GM23338 (cell line): ENCODE results near the gene GKN1. TPM values are rescaled to one million over a fixed set of nuclear protein-coding genes. Genes with fewer than 3 reads are reported as not detected.

Experiments used
- ATAC-seq: fragments of 200-7000 bp; cut with Tn5 transposase; 3 replicates; pipeline ENCODE4 v1.9.1; 2020
- DNase-seq: peaks from one replicate; pipeline ENCODE4 v3.0.0-alpha.2; 2015; ENCODE audit warnings: low spot score
- H2AFZ ChIP-seq: fragments of 200-600 bp; sonication (generic); 2 replicates; pipeline ENCODE4 v1.8.0; 2016; ENCODE audit warnings: antibody characterized with exemption, mild to moderate bottlenecking, moderate library complexity
- H3F3A ChIP-seq: fragments of 200-600 bp; sonication (generic); replicated peaks from 2 replicates; pipeline ENCODE4 v1.8.0; 2017; ENCODE audit warnings: antibody characterized with exemption, mixed run types, low read depth
- H3K27ac ChIP-seq: fragments of 200-600 bp; sonication (generic); 2 replicates; pipeline ENCODE4 v1.6.1; 2016; ENCODE audit warnings: low read depth
- H3K27me3 ChIP-seq: fragments of 200-600 bp; sonication (generic); 2 replicates; pipeline ENCODE4 v1.8.0; 2016; ENCODE audit warnings: mild to moderate bottlenecking, mixed run types, moderate library complexity; ENCODE audit not compliant: insufficient read depth
- H3K36me3 ChIP-seq: fragments of 200-600 bp; sonication (generic); 2 replicates; pipeline ENCODE4 v1.8.0; 2016; ENCODE audit warnings: mild to moderate bottlenecking; ENCODE audit not compliant: insufficient read depth
- H3K4me1 ChIP-seq: fragments of 200-600 bp; sonication (generic); 2 replicates; pipeline ENCODE4 v1.8.0; 2016; ENCODE audit warnings: mild to moderate bottlenecking, moderate library complexity; ENCODE audit not compliant: insufficient read depth
- H3K4me2 ChIP-seq: fragments of 200-600 bp; sonication (generic); 2 replicates; pipeline ENCODE4 v1.7.1; 2017; ENCODE audit warnings: mixed run types
- H3K4me3 ChIP-seq: fragments of 200-600 bp; sonication (generic); 2 replicates; pipeline ENCODE4 v1.6.1; 2016; ENCODE audit warnings: mixed run types
- H3K79me2 ChIP-seq: fragments of 200-600 bp; sonication (generic); replicated peaks from 2 replicates; pipeline ENCODE4 v1.8.0; 2017; ENCODE audit warnings: mild to moderate bottlenecking; ENCODE audit not compliant: insufficient read depth
- H3K9me2 ChIP-seq: fragments of 200-600 bp; sonication (generic); 2 replicates; pipeline ENCODE4 v1.8.0; 2017; ENCODE audit not compliant: insufficient read depth
- H4K20me1 ChIP-seq: fragments of 200-600 bp; sonication (generic); replicated peaks from 2 replicates; pipeline ENCODE4 v1.8.0; 2017; ENCODE audit warnings: mild to moderate bottlenecking; ENCODE audit not compliant: insufficient read depth
- H3K27ac Mint-ChIP-seq: 2 replicates; pipeline ENCODE4 v1.8.0; 2020; ENCODE audit warnings: inconsistent platforms, mild to moderate bottlenecking, moderate library complexity, mixed read lengths
- H3K27me3 Mint-ChIP-seq: 3 replicates; pipeline ENCODE4 v1.8.0; 2022; ENCODE audit warnings: low read depth, mild to moderate bottlenecking, moderate library complexity, mixed read lengths, inconsistent platforms; ENCODE audit not compliant: insufficient read depth, poor library complexity
- H3K36me3 Mint-ChIP-seq: 3 replicates; pipeline ENCODE4 v1.8.0; 2021; ENCODE audit warnings: low read depth, mild to moderate bottlenecking, inconsistent platforms, moderate library complexity, mixed read lengths
- H3K4me1 Mint-ChIP-seq: 3 replicates; pipeline ENCODE4 v1.8.0; 2020; ENCODE audit warnings: mild to moderate bottlenecking, inconsistent platforms, mixed read lengths
- H3K4me3 Mint-ChIP-seq: 3 replicates; pipeline ENCODE4 v1.8.0; 2021; ENCODE audit warnings: moderate library complexity, mild to moderate bottlenecking, inconsistent platforms, mixed read lengths
- H3K9me3 Mint-ChIP-seq: 3 replicates; pipeline ENCODE4 v1.8.0; 2020; ENCODE audit warnings: moderate library complexity, mild to moderate bottlenecking, inconsistent platforms, mixed read lengths
- CREB1 ChIP-seq: fragments of 250-450 bp; sonication (Bioruptor Pico); IDR thresholded peaks from 2 replicates; pipeline ENCODE4 v1.5.0; 2020; ENCODE audit warnings: low read depth, mild to moderate bottlenecking, moderate library complexity
- EZH2 ChIP-seq: fragments of 200-600 bp; sonication (generic); IDR thresholded peaks from one replicate; pipeline ENCODE4 v1.8.0; 2017; ENCODE audit warnings: antibody characterized with exemption, mild to moderate bottlenecking, low read depth; ENCODE audit not compliant: unreplicated experiment
- EZH2phosphoT487 ChIP-seq: fragments of 200-600 bp; sonication (generic); IDR thresholded peaks from one replicate; pipeline ENCODE4 v1.8.1; 2018; ENCODE audit warnings: antibody characterized with exemption; ENCODE audit not compliant: unreplicated experiment
- JUNB ChIP-seq: IDR thresholded peaks from one replicate; pipeline ENCODE4 v1.6.1; 2016; ENCODE audit warnings: antibody characterized with exemption; ENCODE audit not compliant: unreplicated experiment
- NANOG ChIP-seq: IDR thresholded peaks from 2 replicates; pipeline ENCODE4 v1.6.1; 2016; ENCODE audit warnings: antibody characterized with exemption, borderline replicate concordance
- POLR2AphosphoS5 ChIP-seq: IDR thresholded peaks from 2 replicates; pipeline ENCODE4 v1.6.1; 2016; ENCODE audit warnings: antibody characterized with exemption, low read depth
- STAT1 ChIP-seq: IDR thresholded peaks from one replicate; pipeline ENCODE4 v1.6.1; 2016; ENCODE audit warnings: antibody characterized with exemption; ENCODE audit not compliant: unreplicated experiment
- ZNF114 ChIP-seq: fragments of 250-450 bp; sonication (Bioruptor Pico); IDR thresholded peaks from 2 replicates; pipeline ENCODE4 v1.5.0; 2020; ENCODE audit warnings: mild to moderate bottlenecking, moderate library complexity
- ZNF331 ChIP-seq: fragments of 250-450 bp; sonication (Bioruptor Pico); IDR thresholded peaks from 2 replicates; pipeline ENCODE4 v1.5.0; 2020; ENCODE audit warnings: low read depth, mild to moderate bottlenecking, moderate library complexity
- polyA plus RNA-seq: library from polyadenylated mRNA; unstranded; fragments of >200 nt; fragmentation: Nextera tagmentation; extraction: Ambion mirVana; gene quantifications from 2 replicates; pipeline ENCODE4 v1.2.1, GENCODE V29; 2016
- total RNA-seq: library from RNA; depleted of rRNA; stranded (reverse); fragments of >200 nt; shearing (Covaris generic); gene quantifications from 2 replicates; pipeline ENCODE4 v1.2.3, GENCODE V29; 2014
- TF ChIP-seq, protein P1 (sequence below), 2 experiments: fragments of 200-600 bp in 1 of 2; sonication (generic) in 1 of 2; conservative IDR thresholded peaks; 2 replicates each; pipeline versions ENCODE4 v1.5.1 to v1.6.1; 2016 to 2017; ENCODE audit warnings: antibody characterized with exemption in 2 of 2, low read depth in 2 of 2, mild to moderate bottlenecking in 2 of 2, moderate library complexity in 1 of 2
- TF ChIP-seq, protein P2 (sequence below): IDR thresholded peaks from one replicate; pipeline ENCODE4 v1.6.1; 2018; ENCODE audit warnings: antibody characterized with exemption; ENCODE audit not compliant: unreplicated experiment
- TF ChIP-seq, protein P3 (sequence below): IDR thresholded peaks from 2 replicates; pipeline ENCODE4 v1.6.1; 2016; ENCODE audit warnings: antibody characterized with exemption

Gene GKN1
- total and polyA plus RNA-seq, 2 experiments from 2014 or later = not detected

DNA sequence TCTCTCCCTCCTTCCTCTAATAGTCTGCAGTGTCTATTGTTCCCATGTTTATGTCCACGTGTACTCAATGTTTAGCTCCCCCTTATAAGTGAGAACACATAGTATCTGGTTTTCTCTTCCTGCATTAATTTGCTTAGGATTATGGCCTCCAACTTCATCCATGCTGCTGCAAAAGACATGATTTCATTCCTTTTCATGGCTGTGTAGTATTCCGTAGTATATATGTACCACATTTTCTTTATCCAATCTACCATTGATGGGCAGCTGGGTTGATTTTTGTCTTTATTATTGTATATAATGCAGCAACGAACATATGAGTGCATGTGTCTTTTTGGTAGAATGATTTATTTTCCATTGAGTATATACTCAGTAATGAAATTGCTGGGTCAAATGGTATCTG, 35.5 kb upstream of the GKN1 start (continued):
- no peak for TF ChIP-seq JUNB
- no peak for TF ChIP-seq CREB1 (CRISPR knock-in tag)
- TF ChIP-seq EZH2 = no peak
- TF ChIP-seq ZNF331 (CRISPR knock-in tag) = no peak
- TF ChIP-seq POLR2AphosphoS5 = no peak
- no peak for TF ChIP-seq STAT1
- TF ChIP-seq, protein P1, sequence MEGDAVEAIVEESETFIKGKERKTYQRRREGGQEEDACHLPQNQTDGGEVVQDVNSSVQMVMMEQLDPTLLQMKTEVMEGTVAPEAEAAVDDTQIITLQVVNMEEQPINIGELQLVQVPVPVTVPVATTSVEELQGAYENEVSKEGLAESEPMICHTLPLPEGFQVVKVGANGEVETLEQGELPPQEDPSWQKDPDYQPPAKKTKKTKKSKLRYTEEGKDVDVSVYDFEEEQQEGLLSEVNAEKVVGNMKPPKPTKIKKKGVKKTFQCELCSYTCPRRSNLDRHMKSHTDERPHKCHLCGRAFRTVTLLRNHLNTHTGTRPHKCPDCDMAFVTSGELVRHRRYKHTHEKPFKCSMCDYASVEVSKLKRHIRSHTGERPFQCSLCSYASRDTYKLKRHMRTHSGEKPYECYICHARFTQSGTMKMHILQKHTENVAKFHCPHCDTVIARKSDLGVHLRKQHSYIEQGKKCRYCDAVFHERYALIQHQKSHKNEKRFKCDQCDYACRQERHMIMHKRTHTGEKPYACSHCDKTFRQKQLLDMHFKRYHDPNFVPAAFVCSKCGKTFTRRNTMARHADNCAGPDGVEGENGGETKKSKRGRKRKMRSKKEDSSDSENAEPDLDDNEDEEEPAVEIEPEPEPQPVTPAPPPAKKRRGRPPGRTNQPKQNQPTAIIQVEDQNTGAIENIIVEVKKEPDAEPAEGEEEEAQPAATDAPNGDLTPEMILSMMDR (conservative IDR thresholded peaks at IDR 0.05; ENCODE audit: low read depth in 2 of 2) = no peak
- TF ChIP-seq, protein P2, sequence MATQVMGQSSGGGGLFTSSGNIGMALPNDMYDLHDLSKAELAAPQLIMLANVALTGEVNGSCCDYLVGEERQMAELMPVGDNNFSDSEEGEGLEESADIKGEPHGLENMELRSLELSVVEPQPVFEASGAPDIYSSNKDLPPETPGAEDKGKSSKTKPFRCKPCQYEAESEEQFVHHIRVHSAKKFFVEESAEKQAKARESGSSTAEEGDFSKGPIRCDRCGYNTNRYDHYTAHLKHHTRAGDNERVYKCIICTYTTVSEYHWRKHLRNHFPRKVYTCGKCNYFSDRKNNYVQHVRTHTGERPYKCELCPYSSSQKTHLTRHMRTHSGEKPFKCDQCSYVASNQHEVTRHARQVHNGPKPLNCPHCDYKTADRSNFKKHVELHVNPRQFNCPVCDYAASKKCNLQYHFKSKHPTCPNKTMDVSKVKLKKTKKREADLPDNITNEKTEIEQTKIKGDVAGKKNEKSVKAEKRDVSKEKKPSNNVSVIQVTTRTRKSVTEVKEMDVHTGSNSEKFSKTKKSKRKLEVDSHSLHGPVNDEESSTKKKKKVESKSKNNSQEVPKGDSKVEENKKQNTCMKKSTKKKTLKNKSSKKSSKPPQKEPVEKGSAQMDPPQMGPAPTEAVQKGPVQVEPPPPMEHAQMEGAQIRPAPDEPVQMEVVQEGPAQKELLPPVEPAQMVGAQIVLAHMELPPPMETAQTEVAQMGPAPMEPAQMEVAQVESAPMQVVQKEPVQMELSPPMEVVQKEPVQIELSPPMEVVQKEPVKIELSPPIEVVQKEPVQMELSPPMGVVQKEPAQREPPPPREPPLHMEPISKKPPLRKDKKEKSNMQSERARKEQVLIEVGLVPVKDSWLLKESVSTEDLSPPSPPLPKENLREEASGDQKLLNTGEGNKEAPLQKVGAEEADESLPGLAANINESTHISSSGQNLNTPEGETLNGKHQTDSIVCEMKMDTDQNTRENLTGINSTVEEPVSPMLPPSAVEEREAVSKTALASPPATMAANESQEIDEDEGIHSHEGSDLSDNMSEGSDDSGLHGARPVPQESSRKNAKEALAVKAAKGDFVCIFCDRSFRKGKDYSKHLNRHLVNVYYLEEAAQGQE = no peak
- no peak for TF ChIP-seq NANOG
- no peak for TF ChIP-seq EZH2phosphoT487

DNA sequence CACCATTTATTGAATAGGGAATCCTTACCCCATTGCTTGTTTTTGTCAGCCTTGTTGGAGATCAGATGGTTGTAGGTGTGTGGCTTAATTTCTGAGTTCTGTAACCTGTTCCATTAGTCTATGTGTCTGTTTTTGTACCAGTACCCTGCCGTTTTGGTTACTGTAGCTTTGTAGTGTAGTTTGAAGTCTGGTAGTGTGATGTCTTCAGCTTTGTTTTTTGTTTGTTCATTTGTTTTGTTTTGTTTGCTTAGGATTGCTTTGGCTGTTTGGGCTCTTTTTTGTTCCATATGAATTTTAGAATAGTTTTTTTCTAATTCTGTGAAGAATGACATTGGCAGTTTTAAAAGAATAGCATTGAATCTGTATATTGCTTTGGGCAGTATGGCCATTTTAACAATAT, 34.5 kb upstream of the GKN1 start:
- H3K4me1 Mint-ChIP-seq = no peaks in the 10 kb centered on the region; the same call in 2 of the 3 replicates
- Histone ChIP-seq H3K4me2 (no peak overlapping the region), H3K79me2 (no peaks in the 10 kb centered on the region), H3K4me1 (no peaks in the 10 kb centered on the region), H3K27ac (no peak overlapping the region), H3K4me3 (no peak overlapping the region), H2AFZ (no peak overlapping the region), H4K20me1 (no peaks in the 10 kb centered on the region), H3F3A (no peaks in the 10 kb centered on the region), H3K27me3 (peaks cover 6% of the 10 kb centered on the region; the same call in 1 of the 2 replicates), H3K9me2 (no peaks in the 10 kb centered on the region), H3K36me3 (no peaks in the 10 kb centered on the region)
- no peaks in the 10 kb centered on the region for H3K27me3 Mint-ChIP-seq
- peaks cover 5% of the 10 kb centered on the region; the same call in 2 of the 3 replicates for H3K9me3 Mint-ChIP-seq
- DNase-seq (no peak), ATAC-seq (no peak)
- no peak overlapping the region for H3K27ac Mint-ChIP-seq
- no peaks in the 10 kb centered on the region for H3K36me3 Mint-ChIP-seq
- H3K4me3 Mint-ChIP-seq = no peak overlapping the region
- TF ChIP-seq, protein P1 (conservative IDR thresholded peaks at IDR 0.05; ENCODE audit: low read depth in 2 of 2) = no peak
- no peak for TF ChIP-seq ZNF114 (CRISPR knock-in tag)
- TF ChIP-seq, protein P3, sequence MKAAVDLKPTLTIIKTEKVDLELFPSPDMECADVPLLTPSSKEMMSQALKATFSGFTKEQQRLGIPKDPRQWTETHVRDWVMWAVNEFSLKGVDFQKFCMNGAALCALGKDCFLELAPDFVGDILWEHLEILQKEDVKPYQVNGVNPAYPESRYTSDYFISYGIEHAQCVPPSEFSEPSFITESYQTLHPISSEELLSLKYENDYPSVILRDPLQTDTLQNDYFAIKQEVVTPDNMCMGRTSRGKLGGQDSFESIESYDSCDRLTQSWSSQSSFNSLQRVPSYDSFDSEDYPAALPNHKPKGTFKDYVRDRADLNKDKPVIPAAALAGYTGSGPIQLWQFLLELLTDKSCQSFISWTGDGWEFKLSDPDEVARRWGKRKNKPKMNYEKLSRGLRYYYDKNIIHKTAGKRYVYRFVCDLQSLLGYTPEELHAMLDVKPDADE = no peak
- TF ChIP-seq ZNF331 (CRISPR knock-in tag) = no peak
